Hepatocyte (in vitro differentiated cells): ENCODE measurements around the gene NDUFB4.

Source experiments
- CTCF ChIP-seq: fragments of 200-600 bp; sonication (generic); IDR thresholded peaks from 2 replicates; pipeline ENCODE4 v1.5.1; 2016; ENCODE audit warnings: antibody characterized with exemption, mild to moderate bottlenecking; ENCODE audit not compliant: poor library complexity
- EZH2 ChIP-seq: fragments of 200-600 bp; sonication (generic); IDR thresholded peaks from 2 replicates; pipeline ENCODE4 v1.6.1; 2016; ENCODE audit warnings: antibody characterized with exemption, mild to moderate bottlenecking, borderline replicate concordance
- EZH2phosphoT487 ChIP-seq: fragments of 200-600 bp; sonication (generic); IDR thresholded peaks from one replicate; pipeline ENCODE4 v1.6.1; 2018; ENCODE audit warnings: antibody characterized with exemption, mild to moderate bottlenecking, low read depth, moderate library complexity; ENCODE audit not compliant: unreplicated experiment, severe bottlenecking

- TF ChIP-seq EZH2: no peak
- TF ChIP-seq CTCF: no peak
- TF ChIP-seq EZH2phosphoT487: no peak
These were observed 35.6 kb upstream of the NDUFB4 start for GRCh38 chr3:120560304-120561250.
